Adrenal gland (tissue), 5 donors: ENCODE results near the gene RPL38.
"Not testable (repeated sequence)": the region's sequence is repeated elsewhere in the genome, so short reads cannot be mapped to it uniquely, and the experiment has no call there.

ENCODE experiments used
- POLR2A ChIP-seq, 2 donors: fragments of 450-650 bp; IDR thresholded peaks; one replicate each; pipeline ENCODE4 v1.6.1; 2017; ENCODE audit warnings: antibody characterized with exemption in 2 of 2, mild to moderate bottlenecking in 2 of 2, moderate library complexity in 1 of 2
- TF ChIP-seq, protein P1 (sequence below), 6 experiments: fragments of 450-650 bp in 4 of 6; fragments of 200-600 bp in 2 of 6; sonication (generic) in 1 of 6; IDR thresholded peaks; 1 replicate in 5 of 6; 2 replicates in 1 of 6; pipeline versions ENCODE4 v1.5.1 to v1.8.0; 2016 to 2021; ENCODE audit warnings: antibody characterized with exemption in 6 of 6, mild to moderate bottlenecking in 2 of 6, moderate library complexity in 1 of 6
- donor health status: DM: no; HTN: no; CAD: no.

DNA sequence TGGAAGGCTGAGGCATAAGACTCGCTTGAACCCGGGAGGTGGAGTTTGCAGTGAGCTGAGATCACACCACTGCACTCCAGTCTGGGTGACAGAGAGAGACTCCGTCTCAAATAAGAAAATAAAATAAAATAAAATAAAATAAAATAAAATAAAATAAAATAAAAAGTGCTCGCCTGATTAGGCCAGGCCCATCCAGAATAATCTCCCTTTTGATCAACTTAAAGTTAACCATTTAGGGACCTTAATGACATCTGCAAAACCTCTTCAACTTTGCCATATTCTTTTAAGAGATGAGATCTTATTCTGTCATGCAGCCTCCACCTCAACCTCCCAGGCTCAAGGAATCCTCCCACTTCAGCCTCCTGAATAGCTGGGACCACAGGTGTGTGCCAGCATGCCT lies 14.8 kb upstream of the RPL38 start:
- TF ChIP-seq, protein P1, sequence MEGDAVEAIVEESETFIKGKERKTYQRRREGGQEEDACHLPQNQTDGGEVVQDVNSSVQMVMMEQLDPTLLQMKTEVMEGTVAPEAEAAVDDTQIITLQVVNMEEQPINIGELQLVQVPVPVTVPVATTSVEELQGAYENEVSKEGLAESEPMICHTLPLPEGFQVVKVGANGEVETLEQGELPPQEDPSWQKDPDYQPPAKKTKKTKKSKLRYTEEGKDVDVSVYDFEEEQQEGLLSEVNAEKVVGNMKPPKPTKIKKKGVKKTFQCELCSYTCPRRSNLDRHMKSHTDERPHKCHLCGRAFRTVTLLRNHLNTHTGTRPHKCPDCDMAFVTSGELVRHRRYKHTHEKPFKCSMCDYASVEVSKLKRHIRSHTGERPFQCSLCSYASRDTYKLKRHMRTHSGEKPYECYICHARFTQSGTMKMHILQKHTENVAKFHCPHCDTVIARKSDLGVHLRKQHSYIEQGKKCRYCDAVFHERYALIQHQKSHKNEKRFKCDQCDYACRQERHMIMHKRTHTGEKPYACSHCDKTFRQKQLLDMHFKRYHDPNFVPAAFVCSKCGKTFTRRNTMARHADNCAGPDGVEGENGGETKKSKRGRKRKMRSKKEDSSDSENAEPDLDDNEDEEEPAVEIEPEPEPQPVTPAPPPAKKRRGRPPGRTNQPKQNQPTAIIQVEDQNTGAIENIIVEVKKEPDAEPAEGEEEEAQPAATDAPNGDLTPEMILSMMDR (IDR thresholded peaks at IDR 0.05) = not testable (repeated sequence)
- TF ChIP-seq POLR2A (IDR thresholded peaks at IDR 0.05) = not testable (repeated sequence)
